ENCODE measurements around the gene SPESP1.

- no peak for TF ChIP-seq EZH2 (IDR thresholded peaks at IDR 0.05; ENCODE audit: borderline replicate concordance, insufficient read depth, low read length, poor library complexity, severe bottlenecking)
- no peak for TF ChIP-seq TAF1 (IDR thresholded peaks at IDR 0.05; ENCODE audit: low read depth)
- TF ChIP-seq CTCF (IDR thresholded peaks at IDR 0.05; ENCODE audit: poor library complexity, severe bottlenecking) = no peak
- TF ChIP-seq POLR2AphosphoS5 (IDR thresholded peaks at IDR 0.05) = no peak
- no peak for TF ChIP-seq SMC3 (conservative IDR thresholded peaks at IDR 0.05; ENCODE audit: poor library complexity)
Measured at GRCh38 chr15:68987676-68988075, 57.4 kb downstream of the SPESP1 start.

All from neural cell (in vitro differentiated cells).